HepG2 (cell line): ENCODE data around the gene KIAA0930. TPM values are rescaled to one million over a fixed set of nuclear protein-coding genes. Genes with fewer than 3 reads are reported as not detected.

Experiments used
- BCL6 ChIP-seq: IDR thresholded peaks from 2 replicates; pipeline ENCODE4 v1.6.1; 2016; ENCODE audit warnings: missing genetic modification reagents, missing compliant biosample characterization
- DR1 ChIP-seq: sonication (generic); formaldehyde crosslinking; IDR thresholded peaks from 2 replicates; pipeline ENCODE4 v1.8.0; 2021; ENCODE audit warnings: mild to moderate bottlenecking, missing genetic modification reagents, inconsistent platforms
- ESRRA ChIP-seq: sonication (generic); formaldehyde crosslinking; IDR thresholded peaks from 2 replicates; pipeline ENCODE4 v1.5.1; 2020; ENCODE audit warnings: mild to moderate bottlenecking, low read depth, missing genetic modification reagents
- FOXK2 ChIP-seq: fragments of 450-650 bp; IDR thresholded peaks from 2 replicates; pipeline ENCODE4 v1.6.1; 2016
- HNRNPK ChIP-seq: fragments of 200-400 bp; formaldehyde crosslinking; IDR thresholded peaks from 2 replicates; pipeline ENCODE4 v1.6.1; 2018; ENCODE audit warnings: low read length, low read depth, moderate library complexity, mild to moderate bottlenecking; ENCODE audit not compliant: poor library complexity, severe bottlenecking
- HOMEZ ChIP-seq: IDR thresholded peaks from 2 replicates; pipeline ENCODE4 v1.6.1; 2016; ENCODE audit warnings: low read depth
- NFYB ChIP-seq: sonication (generic); formaldehyde crosslinking; IDR thresholded peaks from 2 replicates; pipeline ENCODE4 v1.4.0; 2020; ENCODE audit warnings: missing genetic modification reagents
- PAF1 ChIP-seq: IDR thresholded peaks from 2 replicates; pipeline ENCODE4 v1.6.1; 2016; ENCODE audit warnings: missing genetic modification reagents, missing compliant biosample characterization
- PAXIP1 ChIP-seq: sonication (generic); formaldehyde crosslinking; conservative IDR thresholded peaks from 2 replicates; pipeline ENCODE4 v1.4.0; 2020; ENCODE audit warnings: mild to moderate bottlenecking, missing genetic modification reagents, moderate library complexity
- RAD21 ChIP-seq: fragments of 450-650 bp; formaldehyde crosslinking; IDR thresholded peaks from 2 replicates; pipeline ENCODE4 v1.5.0; 2020; ENCODE audit warnings: mild to moderate bottlenecking
- RBFOX2 ChIP-seq: fragments of 200-400 bp; formaldehyde crosslinking; IDR thresholded peaks from 2 replicates; pipeline ENCODE4 v1.6.1; 2017; ENCODE audit warnings: low read depth, mild to moderate bottlenecking, low read length
- RFXAP ChIP-seq: sonication (generic); formaldehyde crosslinking; IDR thresholded peaks from 2 replicates; pipeline ENCODE4 v1.4.0; 2020; ENCODE audit warnings: missing genetic modification reagents, borderline replicate concordance
- SIX1 ChIP-seq: sonication (generic); formaldehyde crosslinking; IDR thresholded peaks from 2 replicates; pipeline ENCODE4 v1.4.0; 2020; ENCODE audit warnings: missing genetic modification reagents, borderline replicate concordance
- SMAD1 ChIP-seq: sonication (generic); formaldehyde crosslinking; IDR thresholded peaks from 2 replicates; pipeline ENCODE4 v1.4.0; 2020; ENCODE audit warnings: missing genetic modification reagents, low read depth, mild to moderate bottlenecking, borderline replicate concordance
- SMARCC2 ChIP-seq: fragments of 450-650 bp; IDR thresholded peaks from 2 replicates; pipeline ENCODE4 v1.6.1; 2017; ENCODE audit warnings: antibody characterized with exemption, mild to moderate bottlenecking
- SUZ12 ChIP-seq: fragments of 150-350 bp; IDR thresholded peaks from 2 replicates; pipeline ENCODE4 v1.6.1; 2014; ENCODE audit warnings: low read depth, low read length
- ZBTB7A ChIP-seq: sonication (generic); formaldehyde crosslinking; IDR thresholded peaks from 2 replicates; pipeline ENCODE4 v1.8.0; 2022; ENCODE audit warnings: mild to moderate bottlenecking, missing genetic modification reagents
- ZFP37 ChIP-seq: sonication (generic); formaldehyde crosslinking; IDR thresholded peaks from 2 replicates; pipeline ENCODE4 v1.4.0; 2020; ENCODE audit warnings: missing genetic modification reagents, borderline replicate concordance
- ZNF138 ChIP-seq: sonication (generic); formaldehyde crosslinking; IDR thresholded peaks from 2 replicates; pipeline ENCODE4 v1.5.0; 2020; ENCODE audit warnings: mild to moderate bottlenecking, low read depth, missing genetic modification reagents
- ZNF260 ChIP-seq: sonication (generic); formaldehyde crosslinking; IDR thresholded peaks from 2 replicates; pipeline ENCODE4 v1.4.0; 2020; ENCODE audit warnings: missing genetic modification reagents, low read depth, mild to moderate bottlenecking, borderline replicate concordance
- ZNF337 ChIP-seq: sonication (generic); formaldehyde crosslinking; IDR thresholded peaks from 2 replicates; pipeline ENCODE4 v1.5.1; 2020; ENCODE audit warnings: missing genetic modification reagents, low read depth, mild to moderate bottlenecking, borderline replicate concordance
- ZNF33A ChIP-seq: sonication (generic); formaldehyde crosslinking; IDR thresholded peaks from 2 replicates; pipeline ENCODE4 v1.5.1; 2020; ENCODE audit warnings: missing genetic modification reagents, mild to moderate bottlenecking, moderate library complexity, borderline replicate concordance
- ZNF414 ChIP-seq: sonication (generic); formaldehyde crosslinking; IDR thresholded peaks from 2 replicates; pipeline ENCODE4 v1.5.0; 2020; ENCODE audit warnings: missing genetic modification reagents
- ZNF556 ChIP-seq: sonication (generic); formaldehyde crosslinking; IDR thresholded peaks from 2 replicates; pipeline ENCODE4 v1.4.0; 2020; ENCODE audit warnings: mild to moderate bottlenecking, missing genetic modification reagents, borderline replicate concordance
- ZNF737 ChIP-seq: sonication (generic); formaldehyde crosslinking; IDR thresholded peaks from 2 replicates; pipeline ENCODE4 v1.5.0; 2020; ENCODE audit warnings: missing genetic modification reagents, mild to moderate bottlenecking, borderline replicate concordance
- polyA plus RNA-seq, 8 experiments: library from polyadenylated mRNA; depleted of rRNA in 3 of 8; stranded (reverse) in 7 of 8; unstranded in 1 of 8; fragments of >200 nt; fragmentation: Illumina TruSeq in 4 of 8; extraction: Trizol in 4 of 8; gene quantifications; 2 replicates each; pipeline versions ENCODE4 v1.2.1 to v1.2.3, GENCODE V29; 2011 to 2016; ENCODE audit warnings: low read depth in 4 of 8, missing spikeins in 1 of 8, mixed read lengths in 1 of 8; ENCODE audit not compliant: insufficient read depth in 1 of 8
- total RNA-seq, 5 experiments: library from RNA; depleted of rRNA; stranded (reverse); fragments of >200 nt; fragmentation: Illumina TruSeq; extraction: Trizol; gene quantifications; 2 replicates each; pipeline ENCODE4 v1.2.3, GENCODE V29; 2016; ENCODE audit warnings: low read depth in 1 of 5
- TF ChIP-seq, protein P1 (sequence below): sonication (generic); formaldehyde crosslinking; IDR thresholded peaks from 2 replicates; pipeline ENCODE4 v1.5.0; 2020; ENCODE audit warnings: missing genetic modification reagents

Gene KIAA0930
- total and polyA plus RNA-seq, 2 of the 13 experiments (the other 11 are each of a cell fraction or from before 2014, with no cell fraction given), result 27.0 to 38.2 TPM

GRCh38 chr22:45272498-45272897 lies 31.8 kb upstream of the KIAA0930 start (continued):
- TF ChIP-seq, protein P1, sequence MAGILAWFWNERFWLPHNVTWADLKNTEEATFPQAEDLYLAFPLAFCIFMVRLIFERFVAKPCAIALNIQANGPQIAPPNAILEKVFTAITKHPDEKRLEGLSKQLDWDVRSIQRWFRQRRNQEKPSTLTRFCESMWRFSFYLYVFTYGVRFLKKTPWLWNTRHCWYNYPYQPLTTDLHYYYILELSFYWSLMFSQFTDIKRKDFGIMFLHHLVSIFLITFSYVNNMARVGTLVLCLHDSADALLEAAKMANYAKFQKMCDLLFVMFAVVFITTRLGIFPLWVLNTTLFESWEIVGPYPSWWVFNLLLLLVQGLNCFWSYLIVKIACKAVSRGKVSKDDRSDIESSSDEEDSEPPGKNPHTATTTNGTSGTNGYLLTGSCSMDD (CRISPR knock-in tag), result no peak
- TF ChIP-seq ZNF737 (CRISPR knock-in tag) (no peak), ZNF556 (no peak), RFXAP (CRISPR knock-in tag) (no peak), SMAD1 (no peak), RAD21 (CRISPR knock-in tag) (0 out of 2 replicates have a peak, but pooled peaks have one; percentile 24), PAF1 (CRISPR knock-in tag) (no peak), SMARCC2 (no peak), HNRNPK (no peak), SUZ12 (no peak), ZNF33A (0 out of 2 replicates have a peak, but pooled peaks have one; percentile 38), BCL6 (no peak), NFYB (CRISPR knock-in tag) (no peak), ZNF337 (CRISPR knock-in tag) (no peak), PAXIP1 (CRISPR knock-in tag) (peak; percentile 85), ZNF138 (CRISPR knock-in tag) (no peak), DR1 (CRISPR knock-in tag) (0 out of 2 replicates have a peak, but pooled peaks have one; percentile 14), FOXK2 (0 out of 2 replicates have a peak, but pooled peaks have one; percentile 7), ZFP37 (CRISPR knock-in tag) (no peak), ZBTB7A (CRISPR knock-in tag) (peak; percentile 35; the same call in 1 of the 2 replicates), ZNF260 (CRISPR knock-in tag) (no peak), HOMEZ (no peak), ESRRA (CRISPR knock-in tag) (no peak), RBFOX2 (peak; percentile 47; the same call in 1 of the 2 replicates), SIX1 (CRISPR knock-in tag) (no peak), ZNF414 (CRISPR knock-in tag) (no peak)
